A549 (cell line): Measurements from ENCODE around the gene DPPA2.

Experiments
- CEBPB ChIP-seq, 2 experiments: fragments of >200 bp in 1 of 2; sonication (Bioruptor Twin) in 1 of 2; formaldehyde crosslinking in 1 of 2; IDR thresholded peaks; 2 replicates each; pipeline ENCODE4 v1.6.1; 2012 to 2016
- CTCF ChIP-seq: fragments of >200 bp; sonication (Bioruptor Twin); formaldehyde crosslinking; IDR thresholded peaks from 3 replicates; pipeline ENCODE4 v1.5.1; 2016
- FOSB ChIP-seq: fragments of 250-450 bp; sonication (Bioruptor Pico); IDR thresholded peaks from 2 replicates; pipeline ENCODE4 v1.5.0; 2020; ENCODE audit warnings: mild to moderate bottlenecking, moderate library complexity
- FOSL2 ChIP-seq, 2 experiments: fragments of 450-650 bp in 1 of 2; fragments of >200 bp in 1 of 2; sonication (Bioruptor Twin) in 1 of 2; formaldehyde crosslinking; IDR thresholded peaks; 2 replicates each; pipeline versions ENCODE4 v1.5.0 to v1.6.1; 2016 to 2020; ENCODE audit warnings: mild to moderate bottlenecking in 1 of 2, moderate library complexity in 1 of 2
- HDAC2 ChIP-seq: fragments of 200-600 bp; sonication (generic); IDR thresholded peaks from 2 replicates; pipeline ENCODE4 v1.6.1; 2016
- KDM1A ChIP-seq: fragments of 200-600 bp; sonication (generic); IDR thresholded peaks from 2 replicates; pipeline ENCODE4 v1.6.1; 2016; ENCODE audit warnings: low read depth, mild to moderate bottlenecking
- NFE2L2 ChIP-seq: fragments of 150-350 bp; conservative IDR thresholded peaks from 2 replicates; pipeline ENCODE4 v1.6.1; 2014; ENCODE audit warnings: low read length
- POLR2A ChIP-seq: IDR thresholded peaks from 2 replicates; pipeline ENCODE4 v1.6.1; 2012; ENCODE audit warnings: mild to moderate bottlenecking, low read length
- RAD21 ChIP-seq, 2 experiments: fragments of >200 bp in 1 of 2; sonication (Bioruptor Twin) in 1 of 2; formaldehyde crosslinking in 1 of 2; IDR thresholded peaks in 1 of 2; conservative IDR thresholded peaks in 1 of 2; 2 replicates in 1 of 2; 3 replicates in 1 of 2; pipeline ENCODE4 v1.6.1; 2012 to 2018; ENCODE audit warnings: inconsistent platforms in 1 of 2
- RNF2 ChIP-seq: fragments of 200-600 bp; sonication (generic); IDR thresholded peaks from 2 replicates; pipeline ENCODE4 v1.6.1; 2016; ENCODE audit warnings: low read depth, mild to moderate bottlenecking, antibody characterized with exemption, moderate library complexity, borderline replicate concordance

- TF ChIP-seq RNF2 (no peak), HDAC2 (no peak), RAD21 (conservative IDR thresholded peaks at IDR 0.05 in 1 of 2, IDR thresholded peaks at IDR 0.05 in 1 of 2) (no peak), CTCF (no peak), KDM1A (no peak), CEBPB (IDR thresholded peaks at IDR 0.05) (no peak), FOSL2 (IDR thresholded peaks at IDR 0.05) (no peak), FOSL2 (CRISPR knock-in tag; IDR thresholded peaks at IDR 0.05) (no peak), POLR2A (no peak), NFE2L2 (no peak), FOSB (CRISPR knock-in tag) (no peak)
Measured at GRCh38 chr3:109268181-109268580, 48.1 kb downstream of the DPPA2 start.
